Measurements from ENCODE around the gene RCBTB1.

Gene RCBTB1

GRCh38 chr13:49528161-49528560 lies 57.2 kb downstream of the RCBTB1 start:
- peaks cover 69% of the 10 kb centered on the region for H3K4me1 ChIP-seq
- no peak overlapping the region for H3K9ac ChIP-seq
- H3K36me3 ChIP-seq, result peaks cover 35% of the 10 kb centered on the region
- H3K27ac ChIP-seq, result peak overlapping the region; percentile 92
- H3K4me2 ChIP-seq, result peak overlapping the region; percentile 77
- H4K20me1 ChIP-seq, result no peaks in the 10 kb centered on the region
- no peak overlapping the region for H3K4me3 ChIP-seq
- no peaks in the 10 kb centered on the region for H3K9me3 ChIP-seq
- H3K27me3 ChIP-seq, result no peaks in the 10 kb centered on the region
- no peak for TF ChIP-seq Cebpa-rat (IDR thresholded peaks at IDR 0.05)

GRCh38 chr13:49527123-49527522 lies 58.2 kb downstream of the RCBTB1 start:
- peaks cover 59% of the 10 kb centered on the region for H3K4me1 ChIP-seq
- H3K4me3 ChIP-seq, result no peak overlapping the region
- no peaks in the 10 kb centered on the region for H4K20me1 ChIP-seq
- peaks cover 44% of the 10 kb centered on the region for H3K36me3 ChIP-seq
- H3K4me2 ChIP-seq, result no peak overlapping the region
- no peaks in the 10 kb centered on the region for H3K9me3 ChIP-seq
- no peak overlapping the region for H3K27ac ChIP-seq
- no peaks in the 10 kb centered on the region for H3K27me3 ChIP-seq
- H3K9ac ChIP-seq, result no peak overlapping the region
- TF ChIP-seq Cebpa-rat (IDR thresholded peaks at IDR 0.05), result peak; percentile 63; the same call in 1 of the 2 replicates

- no peak for TF ChIP-seq Cebpa-rat (IDR thresholded peaks at IDR 0.05)
- no peaks in the 10 kb centered on the region for H3K9me3 ChIP-seq
- no peak overlapping the region for H3K27ac ChIP-seq
- no peaks in the 10 kb centered on the region for H3K27me3 ChIP-seq
- H4K20me1 ChIP-seq, result no peaks in the 10 kb centered on the region
- H3K4me3 ChIP-seq, result no peak overlapping the region
- H3K4me2 ChIP-seq, result no peak overlapping the region
- H3K9ac ChIP-seq, result no peak overlapping the region
- peaks cover 66% of the 10 kb centered on the region for H3K36me3 ChIP-seq
- H3K4me1 ChIP-seq, result peaks cover 38% of the 10 kb centered on the region
Measured at GRCh38 chr13:49524740-49525501, 60.4 kb downstream of the RCBTB1 start.

GRCh38 chr13:49521224-49521623 lies 64.1 kb downstream of the RCBTB1 start:
- Histone ChIP-seq H3K4me2 (no peak overlapping the region), H3K36me3 (peaks cover 88% of the 10 kb centered on the region), H3K9ac (no peak overlapping the region), H3K9me3 (no peaks in the 10 kb centered on the region), H3K4me3 (no peak overlapping the region), H3K27me3 (no peaks in the 10 kb centered on the region), H4K20me1 (no peaks in the 10 kb centered on the region), H3K27ac (no peak overlapping the region), H3K4me1 (peaks cover 17% of the 10 kb centered on the region; the same call in 1 of the 2 replicates)
- TF ChIP-seq Cebpa-rat (IDR thresholded peaks at IDR 0.05), result no peak

- Histone ChIP-seq H3K27me3 (no peaks in the 10 kb centered on the region), H3K4me3 (no peak overlapping the region), H3K9ac (no peak overlapping the region), H3K36me3 (peaks cover 97% of the 10 kb centered on the region), H3K9me3 (no peaks in the 10 kb centered on the region), H3K4me1 (0 out of 2 replicates have a peak, but pooled peaks cover 13% of the 10 kb centered on the region), H4K20me1 (no peaks in the 10 kb centered on the region), H3K27ac (no peak overlapping the region), H3K4me2 (no peak overlapping the region)
- TF ChIP-seq Cebpa-rat (IDR thresholded peaks at IDR 0.05), result no peak
Measured at GRCh38 chr13:49517461-49517860, 67.9 kb downstream of the RCBTB1 start.

- Histone ChIP-seq H3K4me3 (no peak overlapping the region), H3K9me3 (no peaks in the 10 kb centered on the region), H3K27me3 (no peaks in the 10 kb centered on the region)
Measured at GRCh38 chr13:49516467-49516866, 68.9 kb downstream of the RCBTB1 start.

GRCh38 chr13:49512578-49512977 lies 72.8 kb downstream of the RCBTB1 start:
- Histone ChIP-seq H3K36me3 (peaks cover 91% of the 10 kb centered on the region), H3K27me3 (no peaks in the 10 kb centered on the region), H3K4me2 (no peak overlapping the region), H4K20me1 (no peaks in the 10 kb centered on the region), H3K9ac (no peak overlapping the region), H3K9me3 (peaks cover 12% of the 10 kb centered on the region; the same call in 1 of the 2 replicates), H3K27ac (no peak overlapping the region), H3K4me3 (no peak overlapping the region), H3K4me1 (0 out of 2 replicates have a peak, but pooled peaks cover 20% of the 10 kb centered on the region)
- no peak for TF ChIP-seq Cebpa-rat (IDR thresholded peaks at IDR 0.05)

More at GRCh38 chr13:49516467-49516866, 68.9 kb downstream of the RCBTB1 start:
- no peak for TF ChIP-seq Cebpa-rat (IDR thresholded peaks at IDR 0.05)
- Histone ChIP-seq H3K4me2 (no peak overlapping the region), H3K27ac (no peak overlapping the region), H3K36me3 (peaks cover 96% of the 10 kb centered on the region), H4K20me1 (no peaks in the 10 kb centered on the region), H3K4me1 (0 out of 2 replicates have a peak, but pooled peaks cover 13% of the 10 kb centered on the region), H3K9ac (no peak overlapping the region)

- Histone ChIP-seq H3K27me3 (no peaks in the 10 kb centered on the region), H3K27ac (no peak overlapping the region), H3K36me3 (peaks cover 71% of the 10 kb centered on the region), H3K9ac (no peak overlapping the region), H3K4me3 (no peak overlapping the region), H3K9me3 (peaks cover 5% of the 10 kb centered on the region), H3K4me2 (no peak overlapping the region), H3K4me1 (peaks cover 9% of the 10 kb centered on the region; the same call in 1 of the 2 replicates), H4K20me1 (no peaks in the 10 kb centered on the region)
- TF ChIP-seq Cebpa-rat (IDR thresholded peaks at IDR 0.05), result no peak
Measured at GRCh38 chr13:49503951-49504350, 81.4 kb downstream of the RCBTB1 start.

- Histone ChIP-seq H3K36me3 (peaks cover 77% of the 10 kb centered on the region), H3K9ac (no peak overlapping the region), H3K4me3 (no peak overlapping the region), H3K4me1 (peaks cover 19% of the 10 kb centered on the region), H4K20me1 (no peaks in the 10 kb centered on the region), H3K27me3 (no peaks in the 10 kb centered on the region), H3K27ac (no peak overlapping the region), H3K4me2 (no peak overlapping the region), H3K9me3 (peaks cover 5% of the 10 kb centered on the region)
- TF ChIP-seq Cebpa-rat (IDR thresholded peaks at IDR 0.05), result no peak
Measured at GRCh38 chr13:49502954-49503353, 82.4 kb downstream of the RCBTB1 start.

GRCh38 chr13:49499889-49500660 lies 85.3 kb downstream of the RCBTB1 start:
- H3K36me3 ChIP-seq, result peaks cover 64% of the 10 kb centered on the region
- no peaks in the 10 kb centered on the region for H3K27me3 ChIP-seq
- no peak for TF ChIP-seq Cebpa-rat (IDR thresholded peaks at IDR 0.05)
- peak overlapping the region; percentile 22; the same call in 1 of the 2 replicates for H3K27ac ChIP-seq
- no peak overlapping the region for H3K9ac ChIP-seq
- H4K20me1 ChIP-seq, result no peaks in the 10 kb centered on the region
- peaks cover 5% of the 10 kb centered on the region for H3K9me3 ChIP-seq
- peaks cover 35% of the 10 kb centered on the region for H3K4me1 ChIP-seq
- no peak overlapping the region for H3K4me2 ChIP-seq
- no peak overlapping the region for H3K4me3 ChIP-seq
